HG02623 (cell line): ENCODE results near the gene SSC4D.
A peak's percentile ranks its signal among the peaks of the same experiment; 100 is the strongest.
"Not testable (repeated sequence)": the region's sequence is repeated elsewhere in the genome, so short reads cannot be mapped to it uniquely, and the experiment has no call there.

Source experiments
- ATAC-seq: cut with Tn5 transposase; IDR thresholded peaks from one replicate; pipeline ENCODE4 v1.9.1; 2021; ENCODE audit warnings: moderate library complexity; ENCODE audit not compliant: unreplicated experiment

Gene SSC4D

GRCh38 chr7:76409537-76409936 lies at the start of gene SSC4D:
Gene SSC4D, minus strand, starts transcription at chr7:76409697. Its CDS starts 5,258 bp downstream, at chr7:76404439.
- ATAC-seq = no peak

GRCh38 chr7:76458504-76458903 lies 49.0 kb upstream of the SSC4D start:
- ATAC-seq = not testable (repeated sequence)

- not testable (repeated sequence) for ATAC-seq
Measured at GRCh38 chr7:76457017-76457416, 47.5 kb upstream of the SSC4D start.

- peak; percentile 76 for ATAC-seq
Measured at GRCh38 chr7:76445577-76446008, 36.1 kb upstream of the SSC4D start.

GRCh38 chr7:76443846-76444245 lies 34.3 kb upstream of the SSC4D start:
- ATAC-seq = not testable (repeated sequence)

GRCh38 chr7:76442664-76443446 lies 33.4 kb upstream of the SSC4D start:
- not testable (repeated sequence) for ATAC-seq

- peak; percentile 36 for ATAC-seq
Measured at GRCh38 chr7:76441792-76442191, 32.3 kb upstream of the SSC4D start.

GRCh38 chr7:76440404-76440803 lies 30.9 kb upstream of the SSC4D start:
- ATAC-seq = not testable (repeated sequence)

- not testable (repeated sequence) for ATAC-seq
Measured at GRCh38 chr7:76439120-76439888, 29.8 kb upstream of the SSC4D start.

- ATAC-seq = peak; percentile 59
Measured at GRCh38 chr7:76437873-76438272, 28.4 kb upstream of the SSC4D start.

- no peak for ATAC-seq
Measured at GRCh38 chr7:76430836-76431235, 21.3 kb upstream of the SSC4D start.

GRCh38 chr7:76430211-76430610 lies 20.7 kb upstream of the SSC4D start:
- ATAC-seq = no peak

- ATAC-seq = no peak
Measured at GRCh38 chr7:76428868-76429805, 19.6 kb upstream of the SSC4D start.

- no peak for ATAC-seq
Measured at GRCh38 chr7:76428149-76428823, 18.8 kb upstream of the SSC4D start.

GRCh38 chr7:76427635-76428034 lies 18.1 kb upstream of the SSC4D start:
- ATAC-seq = no peak

GRCh38 chr7:76426246-76426645 lies 16.7 kb upstream of the SSC4D start:
- ATAC-seq = no peak

- not testable (repeated sequence) for ATAC-seq
Measured at GRCh38 chr7:76425558-76425957, 16.1 kb upstream of the SSC4D start.

GRCh38 chr7:76425156-76425555 lies 15.7 kb upstream of the SSC4D start:
- no peak for ATAC-seq

GRCh38 chr7:76424413-76425111 lies 15.1 kb upstream of the SSC4D start, which contains the start of gene ZP3:
Gene ZP3, plus strand, starts transcription at chr7:76424950. Its CDS starts 15 bp downstream, at chr7:76424965.
- ATAC-seq = peak; percentile 70
